ENCODE data around the gene UNC13D. TPM values are rescaled to one million over a fixed set of nuclear protein-coding genes. Genes with fewer than 3 reads are reported as not detected.
A peak's percentile ranks its signal among the peaks of the same experiment; 100 is the strongest.

The UNC13D gene
- total RNA-seq, 1 experiment from 2014 or later, result 20.2 TPM

DNA sequence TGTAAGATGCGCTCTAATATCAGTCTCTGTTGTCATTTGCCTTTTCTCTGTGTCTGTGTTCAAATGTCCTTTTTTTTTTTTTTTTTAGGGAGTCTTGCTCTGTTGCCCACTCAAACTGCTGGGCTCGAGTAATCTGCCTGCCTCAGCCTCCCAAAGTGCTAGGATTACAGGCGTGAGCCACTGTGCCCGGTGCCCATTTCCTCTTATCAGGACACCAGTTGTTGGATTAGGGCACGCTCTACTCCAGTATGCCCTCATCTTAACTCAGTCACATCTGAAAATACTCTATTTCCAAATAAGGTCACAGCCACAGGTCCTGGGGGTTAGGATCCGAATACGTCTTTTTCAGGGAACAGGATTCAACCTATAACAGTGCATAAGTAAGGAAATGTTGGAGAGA is 36.1 kb upstream of the UNC13D start:
- ChIA-PET CTCF (interaction anchor here (0.9 to 6.3 kb wide), 4 partner anchors 16 to 25 kb away, joined by 3 to 57 read pairs (median 4); partner anchors contain the start of genes MRPL38, TRIM65 and WBP2), RAD21 (ENCODE audit: low non-redundant PET in 1 of 2, low total read pairs in 2 of 2, uncharacterized antibody in 2 of 2, unreplicated experiment in 2 of 2) (interaction anchor here in 1 of 2 experiments (0.6 kb wide), 1 partner anchor 11 kb away, joined by 3 read pairs; no protein-coding TSS in a partner anchor), POLR2A (interaction anchor here (0.8 to 3.4 kb wide), 3 partner anchors 17 to 100 kb away, joined by 3 to 24 read pairs (median 7); partner anchors contain the start of genes TRIM65 and WBP2)
- Histone ChIP-seq H3K27me3 (ENCODE audit: insufficient read depth, low read length) (no peaks in the 10 kb centered on the region), H3K9ac (ENCODE audit: low read length) (no peak overlapping the region), H3K9me2 (ENCODE audit: insufficient read depth) (no peaks in the 10 kb centered on the region), H3K9me3 (ENCODE audit: control insufficient read depth in 1 of 2, insufficient read depth in 1 of 2, low read depth in 1 of 2, low read length in 2 of 2) (no peaks in the 10 kb centered on the region), H3K4me2 (ENCODE audit: low read length) (no peak overlapping the region), H2AFZ (ENCODE audit: low read depth, low read length, poor library complexity, severe bottlenecking) (no peak overlapping the region), H4K20me1 (ENCODE audit: insufficient read depth) (no peaks in the 10 kb centered on the region), H3K4me1 (ENCODE audit: control insufficient read depth in 1 of 2, insufficient read depth in 2 of 2, low read length in 2 of 2) (peaks cover 24 to 37% of the 10 kb centered on the region in 2 experiments), H3K27ac (ENCODE audit: low read depth, low read length) (no peak overlapping the region), H3K79me2 (ENCODE audit: insufficient read depth, low read length) (peaks cover 27% of the 10 kb centered on the region), H3K36me3 (ENCODE audit: control insufficient read depth in 1 of 2, insufficient read depth in 2 of 2, low read length in 2 of 2) (no peaks in the 10 kb centered on the region), H3K4me3 (replicated peaks in 1 of 2; ENCODE audit: low read depth in 1 of 2, low read length in 2 of 2) (no peak overlapping the region)
- DNase-seq (ENCODE audit: low read depth, low spot score), result no peak
- TF ChIP-seq ZNF274 (IDR thresholded peaks at IDR 0.05; ENCODE audit: low read depth, low read length) (no peak), SRF (IDR thresholded peaks at IDR 0.05; ENCODE audit: low read depth) (no peak), JUND (IDR thresholded peaks at IDR 0.05) (no peak), CBX3 (IDR thresholded peaks at IDR 0.05; ENCODE audit: low read depth) (no peak)
- BruUV-seq (replicated peaks), result no TSS peak
- ATAC-seq, result no peak
- intact Hi-C loops (cut with micrococcal nuclease), result no loop called here

DNA sequence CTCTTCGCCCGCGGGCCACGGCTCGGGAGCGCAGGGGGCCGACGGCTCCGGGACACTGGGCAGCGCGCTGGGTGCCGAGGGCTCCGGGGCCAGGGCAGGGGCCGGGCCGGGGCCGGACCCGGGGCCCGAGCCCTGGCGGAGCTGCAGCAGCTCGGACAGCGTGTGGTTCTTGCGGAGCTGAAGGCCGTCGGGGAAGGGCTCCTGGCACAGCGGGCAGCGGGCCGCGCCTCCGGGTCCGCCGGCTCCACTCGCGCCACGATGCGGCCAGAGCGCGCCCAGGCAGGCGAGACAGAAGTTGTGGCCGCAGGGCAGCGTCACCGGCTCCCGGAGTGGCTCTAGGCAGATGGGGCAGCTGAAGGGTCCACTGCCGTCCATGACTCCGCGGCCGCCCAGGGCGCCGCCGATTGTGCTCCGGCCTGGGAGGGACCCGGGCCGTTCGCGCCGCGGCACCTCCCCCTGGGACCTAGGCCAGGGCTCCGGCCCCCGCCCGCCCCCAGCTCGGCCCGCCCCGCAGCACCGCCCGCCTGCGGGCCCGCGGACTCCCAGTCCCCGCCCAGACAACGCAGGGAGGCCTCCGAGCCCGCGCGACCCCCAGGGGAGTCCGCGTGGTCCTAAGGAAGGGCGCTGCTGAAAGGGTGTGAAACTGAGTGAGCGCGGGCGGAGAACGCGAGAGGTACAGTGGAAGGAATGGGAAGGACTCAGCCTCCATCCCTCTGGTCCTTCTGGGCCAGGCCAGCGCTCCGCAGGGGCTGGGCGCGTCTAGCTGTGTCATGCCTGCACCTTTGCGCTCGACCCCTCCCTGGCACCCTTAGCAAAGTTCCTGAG is 34.2 kb upstream of the UNC13D start, which contains the start of gene TRIM47:
Gene TRIM47, minus strand, starts transcription at position 408 of the 825 bp plus-strand sequence. Its CDS starts 33 bp downstream, at position 375.
- Histone ChIP-seq H3K4me1 (ENCODE audit: control insufficient read depth in 1 of 2, insufficient read depth in 2 of 2, low read length in 2 of 2) (peaks cover 38 to 55% of the 10 kb centered on the region in 2 experiments), H3K9ac (ENCODE audit: low read length) (peak within 1 kb of the TSS; percentile 96), H3K9me3 (ENCODE audit: control insufficient read depth in 1 of 2, insufficient read depth in 1 of 2, low read depth in 1 of 2, low read length in 2 of 2) (no peaks in the 10 kb centered on the region), H3K4me3 (replicated peaks in 1 of 2; ENCODE audit: low read depth in 1 of 2, low read length in 2 of 2) (peak within 1 kb of the TSS; percentile 69 to 81), H3K4me2 (ENCODE audit: low read length) (peak within 1 kb of the TSS; percentile 96), H3K9me2 (ENCODE audit: insufficient read depth) (no peaks in the 10 kb centered on the region), H3K79me2 (ENCODE audit: insufficient read depth, low read length) (peaks cover 27% of the 10 kb centered on the region), H3K36me3 (ENCODE audit: control insufficient read depth in 1 of 2, insufficient read depth in 2 of 2, low read length in 2 of 2) (peaks cover 0 to 4% of the 10 kb centered on the region in 2 experiments; a peak in 1 of 4 replicates), H3K27ac (ENCODE audit: low read depth, low read length) (peak within 1 kb of the TSS; percentile 99), H4K20me1 (ENCODE audit: insufficient read depth) (no peaks in the 10 kb centered on the region), H2AFZ (ENCODE audit: low read depth, low read length, poor library complexity, severe bottlenecking) (no peak within 1 kb of the TSS), H3K27me3 (ENCODE audit: insufficient read depth, low read length) (no peaks in the 10 kb centered on the region)
- ChIA-PET CTCF (interaction anchor here (0.9 to 6.3 kb wide), 9 partner anchors 15 to 125 kb away, joined by 3 to 57 read pairs (median 4); partner anchors contain the start of genes CDK3, MRPL38, TRIM65 and WBP2), RAD21 (ENCODE audit: low non-redundant PET in 1 of 2, low total read pairs in 2 of 2, uncharacterized antibody in 2 of 2, unreplicated experiment in 2 of 2) (interaction anchor here (0.8 to 0.9 kb wide), 2 partner anchors 11 to 18 kb away, joined by 3 to 4 read pairs; partner anchors contain the start of gene TRIM65 (in 1 of the 2)), POLR2A (interaction anchor here (0.8 to 3.4 kb wide), 10 partner anchors 11 to 100 kb away, joined by 3 to 24 read pairs (median 6); partner anchors contain the start of genes ACOX1, MRPL38, TEN1 and TRIM65)
- peak; percentile 55 for ATAC-seq
- TF ChIP-seq POLR2AphosphoS5 (IDR thresholded peaks at IDR 0.05; ENCODE audit: low read depth, low read length), result peak; percentile 88
- TF ChIP-seq ZNF274 (IDR thresholded peaks at IDR 0.05; ENCODE audit: low read depth, low read length), result no peak
- no peak for TF ChIP-seq SRF (IDR thresholded peaks at IDR 0.05; ENCODE audit: low read depth)
- TF ChIP-seq ZFX (IDR thresholded peaks at IDR 0.05), result peak; percentile 91; the same call in 1 of the 2 replicates
- TF ChIP-seq, protein P1, sequence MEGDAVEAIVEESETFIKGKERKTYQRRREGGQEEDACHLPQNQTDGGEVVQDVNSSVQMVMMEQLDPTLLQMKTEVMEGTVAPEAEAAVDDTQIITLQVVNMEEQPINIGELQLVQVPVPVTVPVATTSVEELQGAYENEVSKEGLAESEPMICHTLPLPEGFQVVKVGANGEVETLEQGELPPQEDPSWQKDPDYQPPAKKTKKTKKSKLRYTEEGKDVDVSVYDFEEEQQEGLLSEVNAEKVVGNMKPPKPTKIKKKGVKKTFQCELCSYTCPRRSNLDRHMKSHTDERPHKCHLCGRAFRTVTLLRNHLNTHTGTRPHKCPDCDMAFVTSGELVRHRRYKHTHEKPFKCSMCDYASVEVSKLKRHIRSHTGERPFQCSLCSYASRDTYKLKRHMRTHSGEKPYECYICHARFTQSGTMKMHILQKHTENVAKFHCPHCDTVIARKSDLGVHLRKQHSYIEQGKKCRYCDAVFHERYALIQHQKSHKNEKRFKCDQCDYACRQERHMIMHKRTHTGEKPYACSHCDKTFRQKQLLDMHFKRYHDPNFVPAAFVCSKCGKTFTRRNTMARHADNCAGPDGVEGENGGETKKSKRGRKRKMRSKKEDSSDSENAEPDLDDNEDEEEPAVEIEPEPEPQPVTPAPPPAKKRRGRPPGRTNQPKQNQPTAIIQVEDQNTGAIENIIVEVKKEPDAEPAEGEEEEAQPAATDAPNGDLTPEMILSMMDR (IDR thresholded peaks at IDR 0.05 in 2 of 3, conservative IDR thresholded peaks at IDR 0.05 in 1 of 3; ENCODE audit: borderline replicate concordance in 1 of 3, insufficient read depth in 1 of 3, low read depth in 2 of 3, low read length in 2 of 3), result peak in 2 of 3 experiments; percentile 26 to 33; a peak in 3 of 6 replicates
- TF ChIP-seq, protein P2, sequence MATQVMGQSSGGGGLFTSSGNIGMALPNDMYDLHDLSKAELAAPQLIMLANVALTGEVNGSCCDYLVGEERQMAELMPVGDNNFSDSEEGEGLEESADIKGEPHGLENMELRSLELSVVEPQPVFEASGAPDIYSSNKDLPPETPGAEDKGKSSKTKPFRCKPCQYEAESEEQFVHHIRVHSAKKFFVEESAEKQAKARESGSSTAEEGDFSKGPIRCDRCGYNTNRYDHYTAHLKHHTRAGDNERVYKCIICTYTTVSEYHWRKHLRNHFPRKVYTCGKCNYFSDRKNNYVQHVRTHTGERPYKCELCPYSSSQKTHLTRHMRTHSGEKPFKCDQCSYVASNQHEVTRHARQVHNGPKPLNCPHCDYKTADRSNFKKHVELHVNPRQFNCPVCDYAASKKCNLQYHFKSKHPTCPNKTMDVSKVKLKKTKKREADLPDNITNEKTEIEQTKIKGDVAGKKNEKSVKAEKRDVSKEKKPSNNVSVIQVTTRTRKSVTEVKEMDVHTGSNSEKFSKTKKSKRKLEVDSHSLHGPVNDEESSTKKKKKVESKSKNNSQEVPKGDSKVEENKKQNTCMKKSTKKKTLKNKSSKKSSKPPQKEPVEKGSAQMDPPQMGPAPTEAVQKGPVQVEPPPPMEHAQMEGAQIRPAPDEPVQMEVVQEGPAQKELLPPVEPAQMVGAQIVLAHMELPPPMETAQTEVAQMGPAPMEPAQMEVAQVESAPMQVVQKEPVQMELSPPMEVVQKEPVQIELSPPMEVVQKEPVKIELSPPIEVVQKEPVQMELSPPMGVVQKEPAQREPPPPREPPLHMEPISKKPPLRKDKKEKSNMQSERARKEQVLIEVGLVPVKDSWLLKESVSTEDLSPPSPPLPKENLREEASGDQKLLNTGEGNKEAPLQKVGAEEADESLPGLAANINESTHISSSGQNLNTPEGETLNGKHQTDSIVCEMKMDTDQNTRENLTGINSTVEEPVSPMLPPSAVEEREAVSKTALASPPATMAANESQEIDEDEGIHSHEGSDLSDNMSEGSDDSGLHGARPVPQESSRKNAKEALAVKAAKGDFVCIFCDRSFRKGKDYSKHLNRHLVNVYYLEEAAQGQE (IDR thresholded peaks at IDR 0.05; ENCODE audit: low read depth), result no peak
- BruUV-seq (replicated peaks), result no TSS peak
- no peak for DNase-seq (ENCODE audit: low read depth, low spot score)
- intact Hi-C loops (cut with micrococcal nuclease), result loop anchor here (5.0 kb wide), 1 partner anchor 101 kb away; a partner anchor contains a TSS
